ENCODE data around the gene ATP2B2.

- TF ChIP-seq MAX (IDR thresholded peaks at IDR 0.05; ENCODE audit: low read depth, low read length), result no peak
- TF ChIP-seq SUZ12 (IDR thresholded peaks at IDR 0.05; ENCODE audit: unreplicated experiment), result no peak
- TF ChIP-seq ZNF24 (IDR thresholded peaks at IDR 0.05), result no peak
- TF ChIP-seq CTCF (IDR thresholded peaks at IDR 0.05 in 2 of 3, conservative IDR thresholded peaks at IDR 0.05 in 1 of 3; ENCODE audit: control insufficient read depth in 2 of 3, extremely low read depth in 1 of 3, insufficient read depth in 1 of 3, low read depth in 3 of 3, low read length in 3 of 3), result no peak
- no peak for TF ChIP-seq SMC3 (IDR thresholded peaks at IDR 0.05; ENCODE audit: borderline replicate concordance, low read length)
- TF ChIP-seq ZBTB4 (CRISPR knock-in tag; IDR thresholded peaks at IDR 0.05), result no peak
- no peak for TF ChIP-seq REST (IDR thresholded peaks at IDR 0.05; ENCODE audit: low read depth, low read length)
Measured at GRCh38 chr3:10334042-10334441, 171.3 kb downstream of the ATP2B2 start.
